HUES48 (cell line): ENCODE results near the gene BRAP.
A peak's percentile ranks its signal among the peaks of the same experiment; 100 is the strongest.
"Not testable (repeated sequence)": the region's sequence is repeated elsewhere in the genome, so short reads cannot be mapped to it uniquely, and the experiment has no call there.

ENCODE experiments used
- H3K27ac ChIP-seq: one replicate; pipeline ENCODE4 v1.7.0; 2013; ENCODE audit warnings: low read depth, low read length, inconsistent platforms
- H3K27me3 ChIP-seq: 2 replicates; pipeline ENCODE4 v1.6.1; 2013; ENCODE audit warnings: mild to moderate bottlenecking, low read length; ENCODE audit not compliant: control insufficient read depth, insufficient read depth
- H3K36me3 ChIP-seq: 2 replicates; pipeline ENCODE4 v1.6.1; 2013; ENCODE audit warnings: low read length; ENCODE audit not compliant: control insufficient read depth, insufficient read depth
- H3K4me1 ChIP-seq: 2 replicates; pipeline ENCODE4 v1.6.1; 2013; ENCODE audit warnings: mild to moderate bottlenecking, low read length; ENCODE audit not compliant: control insufficient read depth, insufficient read depth
- H3K4me3 ChIP-seq: 2 replicates; pipeline ENCODE4 v1.5.1; 2013; ENCODE audit warnings: mild to moderate bottlenecking, low read depth, low read length
- H3K9ac ChIP-seq: 2 replicates; pipeline ENCODE4 v1.6.1; 2013; ENCODE audit warnings: mild to moderate bottlenecking, low read depth, low read length, moderate library complexity
- H3K9me3 ChIP-seq: 2 replicates; pipeline ENCODE4 v1.6.1; 2013; ENCODE audit warnings: low read length; ENCODE audit not compliant: control insufficient read depth, insufficient read depth

Gene BRAP, protein sequence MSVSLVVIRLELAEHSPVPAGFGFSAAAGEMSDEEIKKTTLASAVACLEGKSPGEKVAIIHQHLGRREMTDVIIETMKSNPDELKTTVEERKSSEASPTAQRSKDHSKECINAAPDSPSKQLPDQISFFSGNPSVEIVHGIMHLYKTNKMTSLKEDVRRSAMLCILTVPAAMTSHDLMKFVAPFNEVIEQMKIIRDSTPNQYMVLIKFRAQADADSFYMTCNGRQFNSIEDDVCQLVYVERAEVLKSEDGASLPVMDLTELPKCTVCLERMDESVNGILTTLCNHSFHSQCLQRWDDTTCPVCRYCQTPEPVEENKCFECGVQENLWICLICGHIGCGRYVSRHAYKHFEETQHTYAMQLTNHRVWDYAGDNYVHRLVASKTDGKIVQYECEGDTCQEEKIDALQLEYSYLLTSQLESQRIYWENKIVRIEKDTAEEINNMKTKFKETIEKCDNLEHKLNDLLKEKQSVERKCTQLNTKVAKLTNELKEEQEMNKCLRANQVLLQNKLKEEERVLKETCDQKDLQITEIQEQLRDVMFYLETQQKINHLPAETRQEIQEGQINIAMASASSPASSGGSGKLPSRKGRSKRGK

GRCh38 chr12:111685811-111686573 is at the start of gene BRAP, which contains the start of gene ACAD10:
BRAP (minus strand) TSS chr12:111685956; CDS start chr12:111685792, 164 bp downstream.
ACAD10 (plus strand) TSS chr12:111686053; CDS start chr12:111692710, 6,657 bp downstream.
- Histone ChIP-seq H3K4me1 (no peaks in the 10 kb centered on the region), H3K4me3 (peak within 1 kb of the TSS; percentile 100), H3K9me3 (no peaks in the 10 kb centered on the region), H3K9ac (peak within 1 kb of the TSS; percentile 92), H3K36me3 (peaks cover 23% of the 10 kb centered on the region), H3K27ac (peak within 1 kb of the TSS; percentile 94), H3K27me3 (no peaks in the 10 kb centered on the region)

DNA sequence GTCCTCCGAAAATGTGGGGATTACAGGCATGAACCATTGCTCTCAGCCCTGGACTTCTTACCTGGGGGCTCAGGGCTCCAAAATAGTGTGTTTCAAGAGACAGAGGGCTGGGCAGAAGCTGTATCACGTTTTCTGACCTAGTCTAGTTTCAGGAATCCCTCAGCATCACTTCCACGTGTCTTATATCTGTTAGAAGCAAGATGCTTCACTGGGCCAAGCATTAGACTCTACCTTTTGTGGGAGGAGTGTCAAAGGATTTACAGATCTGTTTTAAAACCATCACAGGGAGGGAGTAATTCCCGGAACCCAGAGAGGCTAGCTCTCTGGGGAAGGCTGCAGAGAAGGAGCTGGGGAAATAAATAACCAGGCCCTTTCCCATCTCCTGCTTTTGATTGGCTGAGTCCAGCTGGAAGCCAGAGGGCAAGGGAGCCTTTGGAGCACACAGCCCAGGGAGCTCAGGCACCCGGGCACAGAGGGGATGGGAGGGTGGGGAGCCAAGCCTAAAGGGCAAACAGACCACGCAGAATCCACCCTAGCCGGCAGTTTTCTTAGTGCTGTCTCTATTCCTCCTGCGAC is 47.7 kb upstream of the BRAP start:
- no peaks in the 10 kb centered on the region for H3K4me1 ChIP-seq
- peaks cover 11% of the 10 kb centered on the region for H3K36me3 ChIP-seq
- H3K9me3 ChIP-seq: no peaks in the 10 kb centered on the region
- H3K27me3 ChIP-seq: no peaks in the 10 kb centered on the region
- H3K4me3 ChIP-seq: no peak overlapping the region
- H3K9ac ChIP-seq: no peak overlapping the region
- no peak overlapping the region for H3K27ac ChIP-seq

DNA sequence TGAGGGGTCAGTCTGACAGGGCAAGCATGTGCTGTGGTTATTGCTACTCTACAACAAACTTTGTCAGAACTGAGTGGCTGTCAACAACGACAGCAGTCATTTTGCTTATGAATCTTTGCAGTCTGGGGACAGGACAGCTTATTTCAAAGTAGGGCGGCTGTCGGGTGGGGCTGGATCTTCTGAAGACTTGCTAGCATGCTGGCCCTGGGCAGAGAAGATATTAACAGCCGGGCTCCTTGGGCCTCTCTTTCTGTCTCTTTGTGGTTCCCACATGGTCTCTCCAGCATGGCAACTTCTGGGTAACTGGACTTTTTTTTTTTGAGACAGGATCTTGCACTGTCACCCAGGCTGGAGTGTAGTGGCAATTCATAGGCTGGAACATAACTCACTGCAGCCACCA is 47.0 kb upstream of the BRAP start:
- H3K4me3 ChIP-seq: no peak overlapping the region
- H3K27ac ChIP-seq: no peak overlapping the region
- H3K36me3 ChIP-seq: peaks cover 11% of the 10 kb centered on the region
- H3K9ac ChIP-seq: no peak overlapping the region
- no peaks in the 10 kb centered on the region for H3K4me1 ChIP-seq
- H3K27me3 ChIP-seq: no peaks in the 10 kb centered on the region
- H3K9me3 ChIP-seq: no peaks in the 10 kb centered on the region

DNA sequence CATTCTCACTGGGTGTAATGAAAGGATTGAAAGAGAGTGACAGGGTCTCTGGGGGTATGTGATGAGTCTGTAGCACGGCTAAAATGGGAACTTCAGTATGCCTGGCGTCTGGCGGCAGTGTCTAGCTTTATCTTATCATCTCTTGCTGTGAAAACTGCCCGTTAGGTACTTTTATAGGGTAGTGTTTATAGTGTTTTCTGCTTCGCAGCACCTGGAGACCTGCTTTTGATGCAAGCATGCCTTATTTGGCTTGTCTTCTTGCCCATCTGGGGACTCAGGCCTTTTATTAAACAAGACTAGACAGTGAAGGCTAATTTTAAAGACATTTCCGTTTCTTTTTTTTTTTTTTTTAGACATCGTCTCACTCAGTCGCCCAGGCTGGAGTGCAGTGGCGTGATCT is 44.7 kb upstream of the BRAP start:
- Histone ChIP-seq H3K36me3 (peaks cover 3% of the 10 kb centered on the region; the same call in 1 of the 2 replicates), H3K9me3 (no peaks in the 10 kb centered on the region), H3K27ac (no peak overlapping the region), H3K27me3 (no peaks in the 10 kb centered on the region), H3K4me1 (no peaks in the 10 kb centered on the region), H3K4me3 (no peak overlapping the region), H3K9ac (no peak overlapping the region)

GRCh38 chr12:111728795-111729194 is 43.0 kb upstream of the BRAP start:
- Histone ChIP-seq H3K4me3 (no peak overlapping the region), H3K9me3 (no peaks in the 10 kb centered on the region), H3K27ac (no peak overlapping the region), H3K4me1 (no peaks in the 10 kb centered on the region), H3K9ac (no peak overlapping the region), H3K27me3 (no peaks in the 10 kb centered on the region), H3K36me3 (peaks cover 7% of the 10 kb centered on the region; the same call in 1 of the 2 replicates)

- H3K36me3 ChIP-seq: peaks cover 17% of the 10 kb centered on the region
- not testable (repeated sequence) for H3K9ac ChIP-seq, H3K4me3 ChIP-seq, H3K9me3 ChIP-seq, H3K27me3 ChIP-seq, H3K27ac ChIP-seq, H3K4me1 ChIP-seq
These were observed 38.0 kb upstream of the BRAP start for GRCh38 chr12:111723646-111724360.

GRCh38 chr12:111720457-111720856 is 34.7 kb upstream of the BRAP start:
- Histone ChIP-seq H3K4me3 (no peak overlapping the region), H3K27ac (no peak overlapping the region), H3K9me3 (no peaks in the 10 kb centered on the region), H3K36me3 (peaks cover 40% of the 10 kb centered on the region), H3K4me1 (no peaks in the 10 kb centered on the region), H3K27me3 (no peaks in the 10 kb centered on the region), H3K9ac (no peak overlapping the region)

DNA sequence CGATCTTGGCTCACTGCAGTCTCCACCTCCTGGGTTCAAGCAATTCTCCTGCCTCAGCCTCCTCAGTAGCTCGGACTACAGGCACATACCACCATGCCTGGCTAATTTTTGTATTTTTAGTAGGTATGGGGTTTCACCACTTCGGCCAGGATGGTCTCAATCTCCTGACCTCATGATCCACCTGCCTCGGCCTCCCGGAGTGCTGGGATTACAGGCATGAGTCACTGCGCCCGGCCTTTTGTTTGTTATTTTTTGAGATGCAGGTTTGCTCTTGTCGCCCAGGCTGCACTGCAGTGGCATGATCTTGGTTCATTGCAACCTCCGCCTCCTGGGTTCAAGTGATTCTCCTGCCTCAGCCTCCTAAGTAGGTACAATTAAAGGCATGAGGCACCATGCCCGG is 33.6 kb upstream of the BRAP start:
- H3K27ac ChIP-seq, H3K9ac ChIP-seq, H3K4me1 ChIP-seq, H3K4me3 ChIP-seq, H3K9me3 ChIP-seq, H3K27me3 ChIP-seq: not testable (repeated sequence)
- H3K36me3 ChIP-seq: peaks cover 39% of the 10 kb centered on the region

GRCh38 chr12:111715279-111715678 is 29.5 kb upstream of the BRAP start:
- Histone ChIP-seq H3K27me3 (no peaks in the 10 kb centered on the region), H3K36me3 (peaks cover 48% of the 10 kb centered on the region), H3K9me3 (no peaks in the 10 kb centered on the region), H3K9ac (no peak overlapping the region), H3K4me1 (no peaks in the 10 kb centered on the region), H3K27ac (no peak overlapping the region), H3K4me3 (no peak overlapping the region)

DNA sequence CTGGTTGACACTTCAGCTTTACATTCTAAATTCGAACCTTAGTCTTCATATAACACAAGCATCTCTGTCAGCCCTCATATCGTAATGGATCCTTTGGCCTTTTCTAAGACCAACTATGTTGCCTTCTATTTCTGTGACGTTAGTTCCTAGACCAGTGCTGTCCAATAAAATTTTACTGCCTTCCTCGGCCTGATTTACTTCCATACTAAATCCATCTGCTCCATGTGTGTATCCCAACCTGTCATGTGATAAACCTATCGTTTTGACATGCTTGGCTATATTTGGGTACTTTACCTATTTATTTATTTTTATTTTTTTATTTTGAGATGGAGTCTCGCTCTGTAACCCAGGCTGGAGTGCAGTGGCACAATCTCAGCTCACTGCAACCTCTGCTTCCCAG is 20.4 kb upstream of the BRAP start:
- no peak overlapping the region for H3K27ac ChIP-seq
- no peak overlapping the region for H3K9ac ChIP-seq
- H3K27me3 ChIP-seq: no peaks in the 10 kb centered on the region
- no peak overlapping the region for H3K4me3 ChIP-seq
- peaks cover 41% of the 10 kb centered on the region for H3K36me3 ChIP-seq
- no peaks in the 10 kb centered on the region for H3K9me3 ChIP-seq
- no peaks in the 10 kb centered on the region for H3K4me1 ChIP-seq
